HEK293 (cell line): Measurements from ENCODE around the gene XKR8.
A peak's percentile ranks its signal among the peaks of the same experiment; 100 is the strongest.

ENCODE experiments used
- CTCF ChIA-PET: fragments of 350-600 bp; formaldehyde crosslinking; extraction: SDS; loops from one replicate; lab custom pipeline; 2021; ENCODE audit warnings: antibody characterized with exemption; lab: Yijun Ruan, JAX
- POLR2A ChIA-PET: fragments of 300-600 bp; formaldehyde crosslinking; extraction: SDS; loops from one replicate; lab custom pipeline; 2020; ENCODE audit warnings: antibody characterized with exemption, inconsistent platforms; lab: Yijun Ruan, JAX
- H3K27ac ChIP-seq: fragments of 200-500 bp; sonication (Bioruptor generic); 2 replicates; pipeline ENCODE4 v1.5.1; 2014; ENCODE audit warnings: low read depth, low read length, control low read depth, inconsistent platforms; ENCODE audit errors: extremely low read depth
- H3K36me3 ChIP-seq, 2 experiments: fragments of 200-500 bp in 1 of 2; sonication (Bioruptor generic) in 1 of 2; 1 replicate in 1 of 2; 2 replicates in 1 of 2; pipeline ENCODE4 v1.5.1; 2014 to 2017; ENCODE audit warnings: inconsistent platforms in 2 of 2, low read length in 2 of 2; ENCODE audit not compliant: control insufficient read depth in 2 of 2, insufficient read depth in 1 of 2
- H3K4me1 ChIP-seq: fragments of 200-500 bp; sonication (Bioruptor generic); 2 replicates; pipeline ENCODE4 v1.5.1; 2014; ENCODE audit warnings: mild to moderate bottlenecking, low read length, inconsistent platforms; ENCODE audit not compliant: control insufficient read depth, insufficient read depth
- H3K4me3 ChIP-seq: 2 replicates; pipeline ENCODE4 v1.5.1; 2011; ENCODE audit warnings: low read depth, mild to moderate bottlenecking, control low read depth, low read length, moderate library complexity
- H3K9me3 ChIP-seq: fragments of 200-500 bp; sonication (Bioruptor generic); 2 replicates; pipeline ENCODE4 v1.5.1; 2014; ENCODE audit warnings: low read depth, low read length, inconsistent platforms; ENCODE audit not compliant: control insufficient read depth, insufficient read depth
- KLF10 ChIP-seq: fragments of 450-650 bp; IDR thresholded peaks from 2 replicates; pipeline ENCODE4 v1.5.1; 2018; ENCODE audit warnings: missing biosample characterization, mild to moderate bottlenecking, missing genetic modification characterization
- PRDM2 ChIP-seq: fragments of 450-650 bp; formaldehyde crosslinking; IDR thresholded peaks from 2 replicates; pipeline ENCODE4 v1.5.1; 2016; ENCODE audit warnings: missing biosample characterization, missing genetic modification characterization, borderline replicate concordance
- PRDM6 ChIP-seq: fragments of 450-650 bp; formaldehyde crosslinking; IDR thresholded peaks from 2 replicates; pipeline ENCODE4 v1.5.1; 2017; ENCODE audit warnings: missing biosample characterization, missing genetic modification characterization
- ZBTB48 ChIP-seq: fragments of 450-650 bp; formaldehyde crosslinking; IDR thresholded peaks from 2 replicates; pipeline ENCODE4 v1.5.1; 2016; ENCODE audit warnings: missing biosample characterization, missing genetic modification characterization
- ZNF112 ChIP-seq: fragments of 450-650 bp; formaldehyde crosslinking; IDR thresholded peaks from 2 replicates; pipeline ENCODE4 v1.5.0; 2017; ENCODE audit warnings: missing biosample characterization, missing genetic modification characterization
- ZNF121 ChIP-seq: fragments of 450-650 bp; formaldehyde crosslinking; IDR thresholded peaks from 2 replicates; pipeline ENCODE4 v1.5.1; 2016; ENCODE audit warnings: missing biosample characterization, missing genetic modification characterization
- ZNF174 ChIP-seq: fragments of 450-650 bp; formaldehyde crosslinking; IDR thresholded peaks from 2 replicates; pipeline ENCODE4 v1.5.0; 2017; ENCODE audit warnings: missing biosample characterization, mild to moderate bottlenecking, missing genetic modification characterization
- ZNF311 ChIP-seq: fragments of 450-650 bp; formaldehyde crosslinking; IDR thresholded peaks from 2 replicates; pipeline ENCODE4 v1.5.1; 2017; ENCODE audit warnings: missing biosample characterization, missing genetic modification characterization, borderline replicate concordance
- ZNF366 ChIP-seq: fragments of 450-650 bp; formaldehyde crosslinking; conservative IDR thresholded peaks from 2 replicates; pipeline ENCODE4 v1.5.1; 2016; ENCODE audit warnings: missing biosample characterization, missing genetic modification characterization
- ZNF488 ChIP-seq: fragments of 450-650 bp; formaldehyde crosslinking; IDR thresholded peaks from 2 replicates; pipeline ENCODE4 v1.5.1; 2016; ENCODE audit warnings: missing biosample characterization, missing genetic modification characterization
- ZNF585B ChIP-seq: fragments of 450-650 bp; formaldehyde crosslinking; IDR thresholded peaks from 2 replicates; pipeline ENCODE4 v1.5.1; 2016; ENCODE audit warnings: missing biosample characterization, missing genetic modification characterization
- ZNF596 ChIP-seq: fragments of 450-650 bp; IDR thresholded peaks from 2 replicates; pipeline ENCODE4 v1.5.0; 2018; ENCODE audit warnings: missing biosample characterization, mild to moderate bottlenecking, missing genetic modification characterization, moderate library complexity
- ZNF692 ChIP-seq: fragments of 450-650 bp; formaldehyde crosslinking; IDR thresholded peaks from 2 replicates; pipeline ENCODE4 v1.5.1; 2016; ENCODE audit warnings: missing biosample characterization, missing genetic modification characterization
- ZNF707 ChIP-seq: fragments of 450-650 bp; formaldehyde crosslinking; IDR thresholded peaks from 2 replicates; pipeline ENCODE4 v1.5.1; 2016; ENCODE audit warnings: missing biosample characterization, missing genetic modification characterization
- ZNF747 ChIP-seq: fragments of 450-650 bp; formaldehyde crosslinking; IDR thresholded peaks from 2 replicates; pipeline ENCODE4 v1.5.1; 2016; ENCODE audit warnings: missing biosample characterization, missing genetic modification characterization
- ZNF830 ChIP-seq: fragments of 450-650 bp; IDR thresholded peaks from 2 replicates; pipeline ENCODE4 v1.5.0; 2018; ENCODE audit warnings: missing biosample characterization, missing genetic modification characterization, low read depth, mild to moderate bottlenecking, moderate library complexity
- ZNF843 ChIP-seq: fragments of 450-650 bp; formaldehyde crosslinking; IDR thresholded peaks from 2 replicates; pipeline ENCODE4 v1.5.1; 2016; ENCODE audit warnings: missing biosample characterization, missing genetic modification characterization

The XKR8 gene

GRCh38 chr1:27915082-27915575, 44.6 kb upstream of the XKR8 start (continued):
- 0 out of 2 replicates have a peak, but pooled peaks have one; percentile 4 for TF ChIP-seq KLF10 (tag by site-specific recombination)
- 0 out of 2 replicates have a peak, but pooled peaks have one; percentile 48 for TF ChIP-seq ZBTB48
- no peak for TF ChIP-seq PRDM2 (tag by site-specific recombination)
- TF ChIP-seq ZNF596 (tag by site-specific recombination), result no peak

GRCh38 chr1:27922272-27922671, 37.5 kb upstream of the XKR8 start:
- H3K9me3 ChIP-seq, result no peaks in the 10 kb centered on the region
- H3K4me1 ChIP-seq, result no peaks in the 10 kb centered on the region
- ChIA-PET CTCF (no interaction called here), POLR2A (no interaction called here)
- H3K4me3 ChIP-seq, result no peak overlapping the region
- TF ChIP-seq ZNF311, result no peak
- no peak for TF ChIP-seq ZNF747 (tag by site-specific recombination)
- no peak for TF ChIP-seq ZNF692
- TF ChIP-seq ZNF585B, result no peak
- no peak for TF ChIP-seq ZNF707
- no peak for TF ChIP-seq ZNF174 (tag by site-specific recombination)
- TF ChIP-seq ZNF112, result no peak
- no peak overlapping the region for H3K27ac ChIP-seq
- H3K36me3 ChIP-seq, result no peaks in the 10 kb centered on the region

DNA sequence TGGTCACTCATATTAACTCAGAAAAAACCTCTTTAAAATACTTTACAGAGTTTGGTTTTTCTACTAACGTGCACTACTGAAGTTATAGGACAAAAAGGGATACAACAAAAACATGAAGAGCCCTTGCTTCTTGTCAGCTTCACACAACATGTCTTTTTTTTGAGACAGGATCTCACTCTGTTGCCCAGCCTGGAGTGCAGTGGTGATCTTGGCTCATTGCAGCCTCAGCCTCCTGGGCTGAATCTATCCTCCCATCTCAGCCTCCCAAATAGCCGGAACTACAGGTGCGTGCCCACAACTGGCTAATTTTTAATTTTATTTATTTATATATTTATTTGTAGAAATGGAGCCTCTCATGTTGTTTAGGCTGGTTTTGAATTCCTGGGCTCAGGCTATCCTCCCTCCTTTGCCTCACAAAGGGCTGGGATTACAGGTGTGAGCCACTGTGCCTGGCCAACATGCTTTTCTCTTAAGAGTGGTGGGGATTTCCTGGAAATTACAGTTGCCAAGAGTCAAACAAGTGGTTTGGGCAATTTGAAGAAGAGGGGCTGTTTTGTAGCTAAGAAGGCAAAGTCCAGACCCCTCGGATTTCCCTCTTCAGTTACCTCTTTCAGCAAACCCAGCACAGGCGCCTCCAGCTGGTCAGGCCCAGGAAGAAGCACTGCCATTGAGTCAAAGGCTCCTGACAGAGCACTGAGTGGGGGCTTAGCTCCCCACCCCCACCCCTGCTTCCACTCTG, 31.4 kb upstream of the XKR8 start:
- H3K4me1 ChIP-seq, result no peaks in the 10 kb centered on the region
- no peaks in the 10 kb centered on the region for H3K9me3 ChIP-seq
- ChIA-PET POLR2A (interaction anchor here (0.6 kb wide), 1 partner anchor 329 kb away, joined by 7 read pairs; no protein-coding TSS in a partner anchor), CTCF (interaction anchor here (1.3 kb wide), 2 partner anchors 12 to 20 kb away, joined by 3 to 6 read pairs; no protein-coding TSS in a partner anchor)
- no peak overlapping the region for H3K4me3 ChIP-seq
- no peak overlapping the region for H3K27ac ChIP-seq
- H3K36me3 ChIP-seq, result no peaks in the 10 kb centered on the region
- TF ChIP-seq ZNF366 (no peak), PRDM6 (tag by site-specific recombination) (no peak; the same call in 1 of the 2 replicates), ZNF830 (tag by site-specific recombination) (no peak), ZNF488 (no peak), ZNF843 (no peak), ZNF121 (tag by site-specific recombination) (peak; percentile 47; the same call in 1 of the 2 replicates)
